Gastroesophageal sphincter (tissue), 4 donors: ENCODE results near the gene PPP2R2B. TPM values are rescaled to one million over a fixed set of nuclear protein-coding genes. Genes with fewer than 3 reads are reported as not detected.
"Not testable (repeated sequence)": the region's sequence is repeated elsewhere in the genome, so short reads cannot be mapped to it uniquely, and the experiment has no call there.

ENCODE experiments used
- ATAC-seq: fragments of 150-250 bp; one replicate; pipeline ENCODE4 v1.9.1; 2016; ENCODE audit warnings: mild to moderate bottlenecking, moderate library complexity
- H3K27ac ChIP-seq, 4 donors: fragments of 200-600 bp; sonication (generic) in 3 of 4; 1 replicate in 3 of 4; 2 replicates in 1 of 4; pipeline ENCODE4 v1.5.1; 2016 to 2019
- H3K27me3 ChIP-seq: fragments of 200-600 bp; sonication (generic); one replicate; pipeline ENCODE4 v1.5.1; 2019
- H3K36me3 ChIP-seq, 2 donors: fragments of 200-600 bp; sonication (generic); one replicate each; pipeline ENCODE4 v1.5.1; 2019; ENCODE audit warnings: control low read depth in 1 of 2
- H3K4me1 ChIP-seq, 3 donors: fragments of 200-600 bp; sonication (generic); 1 replicate in 2 of 3; 2 replicates in 1 of 3; pipeline ENCODE4 v1.5.1; 2016 to 2019; ENCODE audit warnings: control low read depth in 2 of 3
- H3K4me3 ChIP-seq, 2 donors: fragments of 200-600 bp; sonication (generic); one replicate each; pipeline ENCODE4 v1.5.1; 2019; ENCODE audit warnings: mild to moderate bottlenecking in 1 of 2, moderate library complexity in 1 of 2
- H3K9me3 ChIP-seq, 3 donors: fragments of 200-600 bp; sonication (generic); one replicate each; pipeline ENCODE4 v1.5.1; 2017 to 2019; ENCODE audit warnings: control low read depth in 2 of 3
- CTCF ChIP-seq, 4 experiments: fragments of 200-600 bp in 2 of 4; fragments of 450-650 bp in 2 of 4; sonication (generic) in 1 of 4; IDR thresholded peaks; one replicate each; pipeline ENCODE4 v1.5.1; 2017 to 2019; ENCODE audit warnings: antibody characterized with exemption in 4 of 4, mild to moderate bottlenecking in 2 of 4, moderate library complexity in 2 of 4
- EP300 ChIP-seq: sonication (generic); formaldehyde crosslinking; IDR thresholded peaks from one replicate; pipeline ENCODE4 v1.6.1; 2017; ENCODE audit warnings: antibody characterized with exemption, mild to moderate bottlenecking
- POLR2A ChIP-seq, 2 donors: fragments of 450-650 bp; IDR thresholded peaks; one replicate each; pipeline ENCODE4 v1.6.1; 2017; ENCODE audit warnings: antibody characterized with exemption in 2 of 2, mild to moderate bottlenecking in 2 of 2, moderate library complexity in 1 of 2
- POLR2AphosphoS5 ChIP-seq: sonication (generic); formaldehyde crosslinking; IDR thresholded peaks from one replicate; pipeline ENCODE4 v1.6.1; 2017; ENCODE audit warnings: antibody characterized with exemption
- WGBS, 2 donors: methylation state at CpG; one replicate each; pipeline ENCODE4 v1.1.5; 2018; ENCODE audit warnings: low coverage in 1 of 2; 5-methylcytosine and 5-hydroxymethylcytosine counted together
- total RNA-seq, 4 donors: library from RNA; depleted of rRNA; stranded (reverse); fragments of >200 nt; gene quantifications; one replicate each; pipeline ENCODE4 v1.1.0, GENCODE V29; 2016

Gene PPP2R2B
- total RNA-seq, 4 donors from 2014 or later, result 1.0 to 3.0 (median 2.3) TPM

GRCh38 chr5:146732962-146733361 is 145.6 kb downstream of the PPP2R2B start:
- peaks cover 0 to 18% (median 0%) of the 10 kb centered on the region in 3 donors for H3K9me3 ChIP-seq
- H3K36me3 ChIP-seq, result no peaks in the 10 kb centered on the region
- TF ChIP-seq POLR2AphosphoS5 (no peak), POLR2A (IDR thresholded peaks at IDR 0.05) (no peak), CTCF (IDR thresholded peaks at IDR 0.05) (no peak), EP300 (no peak)
- no peak overlapping the region for H3K27ac ChIP-seq
- H3K4me3 ChIP-seq, result no peak overlapping the region
- no peaks in the 10 kb centered on the region for H3K4me1 ChIP-seq
- H3K27me3 ChIP-seq, result no peaks in the 10 kb centered on the region
- ATAC-seq, result no peak
- WGBS, 2 donors, result 73 to 81% methylated on average over 3 of the region's 3 CpGs

- peaks cover 0 to 18% (median 0%) of the 10 kb centered on the region in 3 donors for H3K9me3 ChIP-seq
- no peak for TF ChIP-seq EP300
- no peak for TF ChIP-seq CTCF (IDR thresholded peaks at IDR 0.05)
- no peak for TF ChIP-seq POLR2AphosphoS5
- TF ChIP-seq POLR2A (IDR thresholded peaks at IDR 0.05), result no peak
- H3K36me3 ChIP-seq, result no peaks in the 10 kb centered on the region
- 35 to 74% methylated on average over 5 of the region's 5 CpGs for WGBS, 2 donors
- H3K4me1 ChIP-seq, result no peaks in the 10 kb centered on the region
- H3K27me3 ChIP-seq, result no peaks in the 10 kb centered on the region
- no peak overlapping the region for H3K4me3 ChIP-seq
- no peak overlapping the region for H3K27ac ChIP-seq
- ATAC-seq, result no peak
Observed at GRCh38 chr5:146731909-146732659, 146.5 kb downstream of the PPP2R2B start.

- not testable (repeated sequence) for H3K27ac ChIP-seq, H3K36me3 ChIP-seq, H3K4me1 ChIP-seq, H3K27me3 ChIP-seq, ATAC-seq, H3K4me3 ChIP-seq
- H3K9me3 ChIP-seq, result peaks cover 0 to 18% (median 0%) of the 10 kb centered on the region in 3 donors
- 81 to 93% methylated on average over 2 to 3 of the region's 3 CpGs for WGBS, 2 donors
Observed at GRCh38 chr5:146728746-146729145, 149.8 kb downstream of the PPP2R2B start.

GRCh38 chr5:146726891-146727290 is 151.7 kb downstream of the PPP2R2B start:
- H3K9me3 ChIP-seq, result peaks cover 0 to 18% (median 0%) of the 10 kb centered on the region in 3 donors
- no peaks in the 10 kb centered on the region for H3K27me3 ChIP-seq
- WGBS, 2 donors, result 58 to 83% methylated on average over 1 of the region's 1 CpG
- H3K4me1 ChIP-seq, result no peaks in the 10 kb centered on the region
- no peak overlapping the region for H3K4me3 ChIP-seq
- no peak for ATAC-seq
- no peaks in the 10 kb centered on the region for H3K36me3 ChIP-seq
- no peak for TF ChIP-seq EP300
- TF ChIP-seq POLR2A (IDR thresholded peaks at IDR 0.05), result no peak
- TF ChIP-seq CTCF (IDR thresholded peaks at IDR 0.05), result no peak
- TF ChIP-seq POLR2AphosphoS5, result no peak
- no peak overlapping the region for H3K27ac ChIP-seq

- no peaks in the 10 kb centered on the region for H3K36me3 ChIP-seq
- WGBS, 2 donors, result 54 to 63% methylated on average over 2 of the region's 2 CpGs
- no peak overlapping the region for H3K4me3 ChIP-seq
- no peak for TF ChIP-seq POLR2AphosphoS5
- TF ChIP-seq POLR2A (IDR thresholded peaks at IDR 0.05), result no peak
- TF ChIP-seq CTCF (IDR thresholded peaks at IDR 0.05), result no peak
- no peak for TF ChIP-seq EP300
- no peaks in the 10 kb centered on the region for H3K4me1 ChIP-seq
- H3K27ac ChIP-seq, result no peak overlapping the region
- no peaks in the 10 kb centered on the region for H3K27me3 ChIP-seq
- ATAC-seq, result no peak
- peaks cover 0 to 18% (median 0%) of the 10 kb centered on the region in 3 donors for H3K9me3 ChIP-seq
Observed at GRCh38 chr5:146726020-146726419, 152.5 kb downstream of the PPP2R2B start.
